ENCODE results near the gene FALEC.

GRCh38 chr1:150528196-150528595, 12.6 kb downstream of the FALEC start:
- TF ChIP-seq CTCF (conservative IDR thresholded peaks at IDR 0.05; ENCODE audit: low read depth, low read length) (no peak), EZH2 (IDR thresholded peaks at IDR 0.05; ENCODE audit: borderline replicate concordance, low read depth, low read length, poor library complexity, severe bottlenecking) (no peak)
